Fibroblast of lung (primary cell): ENCODE measurements around the gene RAB11FIP3.
"Not testable (repeated sequence)": the region's sequence is repeated elsewhere in the genome, so short reads cannot be mapped to it uniquely, and the experiment has no call there.

Experiments used
- EZH2 ChIP-seq: IDR thresholded peaks from 2 replicates; pipeline ENCODE4 v1.5.1; 2012; ENCODE audit warnings: low read length, control low read depth, mild to moderate bottlenecking; ENCODE audit errors: missing control alignments
- TF ChIP-seq, protein P1 (sequence below), 2 donors: IDR thresholded peaks in 1 of 2; conservative IDR thresholded peaks in 1 of 2; 1 replicate in 1 of 2; 2 replicates in 1 of 2; pipeline ENCODE4 v1.5.1; 2011 to 2012; ENCODE audit warnings: low read length in 2 of 2, control low read depth in 1 of 2, inconsistent platforms in 1 of 2, low read depth in 1 of 2, mild to moderate bottlenecking in 1 of 2

DNA sequence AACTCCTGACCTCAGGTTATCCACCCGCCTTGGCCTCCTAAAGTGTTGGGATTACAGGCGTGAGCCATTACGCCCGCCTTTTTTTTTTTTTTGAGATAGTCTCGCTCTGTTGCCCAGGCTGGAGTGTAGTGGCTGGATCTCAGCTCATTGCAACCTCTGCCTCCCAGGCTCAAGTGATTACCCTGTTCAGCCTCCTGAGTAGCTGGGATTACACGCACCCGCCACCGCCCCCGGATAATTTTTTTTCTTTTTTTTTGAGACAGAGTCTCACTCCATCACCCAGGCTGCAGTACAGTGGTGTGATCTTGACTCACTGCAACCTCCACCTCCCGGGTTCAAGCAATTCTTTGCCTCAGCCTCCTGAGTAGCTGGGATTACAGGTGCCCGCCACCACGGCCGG, 3.3 kb upstream of the RAB11FIP3 start:
- TF ChIP-seq, protein P1, sequence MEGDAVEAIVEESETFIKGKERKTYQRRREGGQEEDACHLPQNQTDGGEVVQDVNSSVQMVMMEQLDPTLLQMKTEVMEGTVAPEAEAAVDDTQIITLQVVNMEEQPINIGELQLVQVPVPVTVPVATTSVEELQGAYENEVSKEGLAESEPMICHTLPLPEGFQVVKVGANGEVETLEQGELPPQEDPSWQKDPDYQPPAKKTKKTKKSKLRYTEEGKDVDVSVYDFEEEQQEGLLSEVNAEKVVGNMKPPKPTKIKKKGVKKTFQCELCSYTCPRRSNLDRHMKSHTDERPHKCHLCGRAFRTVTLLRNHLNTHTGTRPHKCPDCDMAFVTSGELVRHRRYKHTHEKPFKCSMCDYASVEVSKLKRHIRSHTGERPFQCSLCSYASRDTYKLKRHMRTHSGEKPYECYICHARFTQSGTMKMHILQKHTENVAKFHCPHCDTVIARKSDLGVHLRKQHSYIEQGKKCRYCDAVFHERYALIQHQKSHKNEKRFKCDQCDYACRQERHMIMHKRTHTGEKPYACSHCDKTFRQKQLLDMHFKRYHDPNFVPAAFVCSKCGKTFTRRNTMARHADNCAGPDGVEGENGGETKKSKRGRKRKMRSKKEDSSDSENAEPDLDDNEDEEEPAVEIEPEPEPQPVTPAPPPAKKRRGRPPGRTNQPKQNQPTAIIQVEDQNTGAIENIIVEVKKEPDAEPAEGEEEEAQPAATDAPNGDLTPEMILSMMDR (conservative IDR thresholded peaks at IDR 0.05 in 1 of 2, IDR thresholded peaks at IDR 0.05 in 1 of 2; ENCODE audit: low read depth in 1 of 2, low read length in 2 of 2) = not testable (repeated sequence)
- not testable (repeated sequence) for TF ChIP-seq EZH2
